ENCODE data around the gene UAP1.

UAP1 gene

GRCh38 chr1:162552684-162553252 lies 8.8 kb upstream of the UAP1 start:
- TF ChIP-seq GATA3 (IDR thresholded peaks at IDR 0.05; ENCODE audit: low read depth, low read length) (no peak), GATA2 (IDR thresholded peaks at IDR 0.05; ENCODE audit: low read depth, low read length) (no peak)

GRCh38 chr1:162554258-162554657 lies 7.3 kb upstream of the UAP1 start:
- TF ChIP-seq GATA2 (IDR thresholded peaks at IDR 0.05; ENCODE audit: low read depth, low read length) (no peak), GATA3 (IDR thresholded peaks at IDR 0.05; ENCODE audit: low read depth, low read length) (no peak)

GRCh38 chr1:162557536-162557935 lies 4.0 kb upstream of the UAP1 start:
- TF ChIP-seq GATA3 (IDR thresholded peaks at IDR 0.05; ENCODE audit: low read depth, low read length) (no peak), GATA2 (IDR thresholded peaks at IDR 0.05; ENCODE audit: low read depth, low read length) (no peak)

GRCh38 chr1:162560303-162561036 lies 1.1 kb upstream of the UAP1 start:
- no peak for TF ChIP-seq GATA2 (IDR thresholded peaks at IDR 0.05; ENCODE audit: low read depth, low read length)

GRCh38 chr1:162561037-162561615 lies 396 bp upstream of the UAP1 start:
- TF ChIP-seq GATA3 (IDR thresholded peaks at IDR 0.05; ENCODE audit: low read depth, low read length) (no peak), GATA2 (IDR thresholded peaks at IDR 0.05; ENCODE audit: low read depth, low read length) (no peak)

- TF ChIP-seq GATA3 (IDR thresholded peaks at IDR 0.05; ENCODE audit: low read depth, low read length) (no peak), GATA2 (IDR thresholded peaks at IDR 0.05; ENCODE audit: low read depth, low read length) (no peak)
These were observed 927 bp downstream of the UAP1 start for GRCh38 chr1:162562470-162562828.

- TF ChIP-seq GATA3 (IDR thresholded peaks at IDR 0.05; ENCODE audit: low read depth, low read length): no peak
- no peak for TF ChIP-seq GATA2 (IDR thresholded peaks at IDR 0.05; ENCODE audit: low read depth, low read length)
These were observed 3.3 kb downstream of the UAP1 start for GRCh38 chr1:162564762-162565218.

GRCh38 chr1:162565460-162565859 lies 3.9 kb downstream of the UAP1 start:
- TF ChIP-seq GATA2 (IDR thresholded peaks at IDR 0.05; ENCODE audit: low read depth, low read length) (no peak), GATA3 (IDR thresholded peaks at IDR 0.05; ENCODE audit: low read depth, low read length) (no peak)

GRCh38 chr1:162566870-162567269 lies 5.3 kb downstream of the UAP1 start:
- TF ChIP-seq GATA2 (IDR thresholded peaks at IDR 0.05; ENCODE audit: low read depth, low read length) (no peak), GATA3 (IDR thresholded peaks at IDR 0.05; ENCODE audit: low read depth, low read length) (no peak)

- no peak for TF ChIP-seq GATA2 (IDR thresholded peaks at IDR 0.05; ENCODE audit: low read depth, low read length)
- TF ChIP-seq GATA3 (IDR thresholded peaks at IDR 0.05; ENCODE audit: low read depth, low read length): no peak
These were observed 7.3 kb downstream of the UAP1 start for GRCh38 chr1:162568802-162569201.

- TF ChIP-seq GATA2 (IDR thresholded peaks at IDR 0.05; ENCODE audit: low read depth, low read length): no peak
- TF ChIP-seq GATA3 (IDR thresholded peaks at IDR 0.05; ENCODE audit: low read depth, low read length): no peak
These were observed 9.2 kb downstream of the UAP1 start for GRCh38 chr1:162570718-162571117.

GRCh38 chr1:162571696-162572095 lies 10.2 kb downstream of the UAP1 start:
- TF ChIP-seq GATA3 (IDR thresholded peaks at IDR 0.05; ENCODE audit: low read depth, low read length) (no peak), GATA2 (IDR thresholded peaks at IDR 0.05; ENCODE audit: low read depth, low read length) (no peak)

- TF ChIP-seq GATA3 (IDR thresholded peaks at IDR 0.05; ENCODE audit: low read depth, low read length): no peak
These were observed 11.6 kb downstream of the UAP1 start for GRCh38 chr1:162573136-162573535.

GRCh38 chr1:162578071-162578700 lies 16.7 kb downstream of the UAP1 start:
- no peak for TF ChIP-seq GATA3 (IDR thresholded peaks at IDR 0.05; ENCODE audit: low read depth, low read length)
- TF ChIP-seq GATA2 (IDR thresholded peaks at IDR 0.05; ENCODE audit: low read depth, low read length): no peak

GRCh38 chr1:162578936-162579335 lies 17.4 kb downstream of the UAP1 start:
- TF ChIP-seq GATA2 (IDR thresholded peaks at IDR 0.05; ENCODE audit: low read depth, low read length) (no peak), GATA3 (IDR thresholded peaks at IDR 0.05; ENCODE audit: low read depth, low read length) (no peak)

All from SH-SY5Y (cell line).